ENCODE results near the gene ADAMTS15. TPM values are rescaled to one million over a fixed set of nuclear protein-coding genes. Genes with fewer than 3 reads are reported as not detected.
A peak's percentile ranks its signal among the peaks of the same experiment; 100 is the strongest.

The ADAMTS15 gene
- total RNA-seq, 1 donor, result 4.3 TPM

DNA sequence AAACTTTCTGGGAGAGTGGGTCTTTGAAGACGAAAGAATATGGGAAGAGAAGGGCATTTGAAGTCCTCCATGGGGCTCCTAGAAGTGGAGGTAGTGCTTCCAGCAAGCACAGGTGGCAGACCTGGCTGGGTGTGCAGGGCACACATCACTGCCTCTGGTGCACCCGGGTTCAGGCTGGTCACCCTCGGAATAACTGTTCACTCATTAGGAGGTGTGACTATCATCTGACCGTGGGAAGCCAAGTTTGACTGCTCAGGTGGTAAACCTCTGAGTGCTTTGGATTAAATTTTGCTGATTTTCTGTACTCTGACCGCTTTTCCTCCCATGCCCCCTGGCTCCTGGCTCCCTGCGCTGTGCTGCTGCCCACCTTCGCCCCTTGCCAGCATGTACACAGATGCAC, 11.1 kb downstream of the ADAMTS15 start:
- Histone ChIP-seq H3K27ac (ENCODE audit: low read depth, low read length) (no peak overlapping the region), H3K36me3 (ENCODE audit: insufficient read depth, low read length) (no peaks in the 10 kb centered on the region)

DNA sequence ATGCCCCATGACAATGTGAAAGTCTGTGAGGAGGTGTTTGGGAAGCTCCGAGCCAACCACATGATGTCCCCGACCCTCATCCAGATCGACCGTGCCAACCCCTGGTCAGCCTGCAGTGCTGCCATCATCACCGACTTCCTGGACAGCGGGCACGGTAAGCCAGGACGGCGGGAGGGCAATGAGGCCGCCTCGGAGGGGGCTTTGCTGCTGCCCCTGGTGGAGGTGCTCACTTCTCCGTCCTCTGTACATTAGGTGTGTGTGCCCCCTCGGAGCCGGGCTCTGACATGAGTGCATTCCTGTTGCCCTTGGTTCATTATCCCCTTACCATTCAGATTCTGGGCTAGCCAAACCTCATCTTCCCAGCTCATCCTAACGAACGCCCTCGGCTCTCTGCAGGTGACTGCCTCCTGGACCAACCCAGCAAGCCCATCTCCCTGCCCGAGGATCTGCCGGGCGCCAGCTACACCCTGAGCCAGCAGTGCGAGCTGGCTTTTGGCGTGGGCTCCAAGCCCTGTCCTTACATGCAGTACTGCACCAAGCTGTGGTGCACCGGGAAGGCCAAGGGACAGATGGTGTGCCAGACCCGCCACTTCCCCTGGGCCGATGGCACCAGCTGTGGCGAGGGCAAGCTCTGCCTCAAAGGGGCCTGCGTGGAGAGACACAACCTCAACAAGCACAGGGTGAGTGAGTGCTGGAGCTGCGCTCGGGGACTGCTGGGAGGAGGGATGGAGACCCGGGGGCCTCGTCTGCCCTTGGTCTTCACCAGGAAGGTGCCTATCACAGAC, 13.8 kb downstream of the ADAMTS15 start:
- Histone ChIP-seq H3K27me3 (ENCODE audit: insufficient read depth, low read length) (peaks cover 8% of the 10 kb centered on the region), H2AFZ (ENCODE audit: low read length) (no peak overlapping the region), H3K4me3 (ENCODE audit: insufficient read depth, low read length) (no peak overlapping the region), H3K36me3 (ENCODE audit: insufficient read depth, low read length) (no peaks in the 10 kb centered on the region), H3K4me1 (ENCODE audit: insufficient read depth, low read length) (no peaks in the 10 kb centered on the region), H3K27ac (ENCODE audit: low read depth, low read length) (no peak overlapping the region), H4K20me1 (ENCODE audit: insufficient read depth, low read length) (no peaks in the 10 kb centered on the region), H3K4me2 (ENCODE audit: insufficient read depth, low read length) (no peak overlapping the region), H3K79me2 (ENCODE audit: insufficient read depth, low read length) (no peaks in the 10 kb centered on the region), H3K9me3 (ENCODE audit: low read depth, low read length) (no peaks in the 10 kb centered on the region)
- peak; percentile 45 for DNase-seq (ENCODE audit: insufficient read length, low spot score, missing footprints)
- TF ChIP-seq, protein P1, sequence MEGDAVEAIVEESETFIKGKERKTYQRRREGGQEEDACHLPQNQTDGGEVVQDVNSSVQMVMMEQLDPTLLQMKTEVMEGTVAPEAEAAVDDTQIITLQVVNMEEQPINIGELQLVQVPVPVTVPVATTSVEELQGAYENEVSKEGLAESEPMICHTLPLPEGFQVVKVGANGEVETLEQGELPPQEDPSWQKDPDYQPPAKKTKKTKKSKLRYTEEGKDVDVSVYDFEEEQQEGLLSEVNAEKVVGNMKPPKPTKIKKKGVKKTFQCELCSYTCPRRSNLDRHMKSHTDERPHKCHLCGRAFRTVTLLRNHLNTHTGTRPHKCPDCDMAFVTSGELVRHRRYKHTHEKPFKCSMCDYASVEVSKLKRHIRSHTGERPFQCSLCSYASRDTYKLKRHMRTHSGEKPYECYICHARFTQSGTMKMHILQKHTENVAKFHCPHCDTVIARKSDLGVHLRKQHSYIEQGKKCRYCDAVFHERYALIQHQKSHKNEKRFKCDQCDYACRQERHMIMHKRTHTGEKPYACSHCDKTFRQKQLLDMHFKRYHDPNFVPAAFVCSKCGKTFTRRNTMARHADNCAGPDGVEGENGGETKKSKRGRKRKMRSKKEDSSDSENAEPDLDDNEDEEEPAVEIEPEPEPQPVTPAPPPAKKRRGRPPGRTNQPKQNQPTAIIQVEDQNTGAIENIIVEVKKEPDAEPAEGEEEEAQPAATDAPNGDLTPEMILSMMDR (IDR thresholded peaks at IDR 0.05; ENCODE audit: extremely low read depth, low read depth, low read length), result no peak

More for the DNA sequence above, 11.1 kb downstream of the ADAMTS15 start:
- Histone ChIP-seq H3K9me3 (ENCODE audit: low read depth, low read length) (no peaks in the 10 kb centered on the region), H4K20me1 (ENCODE audit: insufficient read depth, low read length) (no peaks in the 10 kb centered on the region), H3K4me3 (ENCODE audit: insufficient read depth, low read length) (no peak overlapping the region), H3K4me2 (ENCODE audit: insufficient read depth, low read length) (no peak overlapping the region), H3K79me2 (ENCODE audit: insufficient read depth, low read length) (no peaks in the 10 kb centered on the region), H3K27me3 (ENCODE audit: insufficient read depth, low read length) (peaks cover 8% of the 10 kb centered on the region), H2AFZ (ENCODE audit: low read length) (no peak overlapping the region), H3K4me1 (ENCODE audit: insufficient read depth, low read length) (no peaks in the 10 kb centered on the region)
- TF ChIP-seq, protein P1 (IDR thresholded peaks at IDR 0.05; ENCODE audit: extremely low read depth, low read depth, low read length), result no peak
- DNase-seq (ENCODE audit: insufficient read length, low spot score, missing footprints), result no peak

DNA sequence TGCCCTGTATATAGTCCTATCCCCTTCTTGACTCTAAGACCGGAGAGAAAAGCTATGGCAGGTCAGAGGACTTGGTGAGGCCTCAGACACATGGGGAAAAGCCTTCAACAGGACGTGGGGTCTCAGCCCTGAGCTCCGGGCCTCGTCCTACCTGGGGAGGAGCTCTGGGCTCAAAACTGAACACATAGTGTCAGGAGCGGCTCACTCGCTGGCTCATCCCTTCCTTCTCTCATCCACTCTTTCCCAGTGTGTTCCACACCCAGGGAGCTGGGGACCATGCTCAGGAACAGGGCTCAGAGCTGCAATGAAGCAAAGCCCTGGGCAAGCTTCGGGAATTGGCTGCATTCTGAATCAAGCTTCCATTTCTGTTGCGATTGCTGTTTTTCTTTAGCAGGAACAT, 14.5 kb downstream of the ADAMTS15 start:
- H3K9me3 ChIP-seq (ENCODE audit: low read depth, low read length), result no peaks in the 10 kb centered on the region
- no peak overlapping the region for H2AFZ ChIP-seq (ENCODE audit: low read length)
- H3K36me3 ChIP-seq (ENCODE audit: insufficient read depth, low read length), result no peaks in the 10 kb centered on the region
- H3K4me2 ChIP-seq (ENCODE audit: insufficient read depth, low read length), result no peak overlapping the region
- H3K79me2 ChIP-seq (ENCODE audit: insufficient read depth, low read length), result no peaks in the 10 kb centered on the region
- H3K27ac ChIP-seq (ENCODE audit: low read depth, low read length), result no peak overlapping the region
- TF ChIP-seq, protein P1 (IDR thresholded peaks at IDR 0.05; ENCODE audit: extremely low read depth, low read depth, low read length), result no peak
- peaks cover 8% of the 10 kb centered on the region for H3K27me3 ChIP-seq (ENCODE audit: insufficient read depth, low read length)
- H3K4me1 ChIP-seq (ENCODE audit: insufficient read depth, low read length), result no peaks in the 10 kb centered on the region
- no peaks in the 10 kb centered on the region for H4K20me1 ChIP-seq (ENCODE audit: insufficient read depth, low read length)
- DNase-seq (ENCODE audit: insufficient read length, low spot score, missing footprints), result peak; percentile 53
- H3K4me3 ChIP-seq (ENCODE audit: insufficient read depth, low read length), result no peak overlapping the region

DNA sequence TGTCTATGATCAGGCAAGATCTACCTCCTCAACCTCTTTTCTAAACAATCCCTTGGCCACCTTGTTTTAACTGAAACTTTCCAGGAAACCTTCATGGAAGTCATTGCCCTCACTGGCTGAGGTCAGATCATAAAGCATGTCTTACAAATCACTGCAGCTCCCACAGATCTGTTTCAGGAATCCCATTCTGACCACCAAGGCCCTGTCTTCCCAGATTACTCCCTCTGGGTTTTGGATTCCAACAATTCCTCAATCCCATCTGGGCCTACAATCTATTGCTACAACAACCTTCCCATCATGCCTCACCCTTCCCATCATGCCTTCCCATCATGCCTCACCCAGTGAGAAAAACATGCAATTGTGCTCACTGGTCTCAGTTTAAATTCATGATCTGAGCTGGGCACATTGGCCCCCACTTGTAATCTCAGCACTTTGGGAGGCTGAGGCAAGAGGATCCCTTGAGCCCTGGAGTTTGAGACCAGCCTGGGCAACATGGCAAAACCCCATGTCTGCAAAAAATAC, 15.9 kb downstream of the ADAMTS15 start:
- peak; percentile 74 for DNase-seq (ENCODE audit: insufficient read length, low spot score, missing footprints)

More for the DNA sequence above, 15.9 kb downstream of the ADAMTS15 start:
- no peaks in the 10 kb centered on the region for H3K9me3 ChIP-seq (ENCODE audit: low read depth, low read length)
- H3K4me1 ChIP-seq (ENCODE audit: insufficient read depth, low read length), result no peaks in the 10 kb centered on the region
- no peak overlapping the region for H3K4me3 ChIP-seq (ENCODE audit: insufficient read depth, low read length)
- TF ChIP-seq, protein P1 (IDR thresholded peaks at IDR 0.05; ENCODE audit: extremely low read depth, low read depth, low read length), result no peak
- H4K20me1 ChIP-seq (ENCODE audit: insufficient read depth, low read length), result no peaks in the 10 kb centered on the region
- H3K79me2 ChIP-seq (ENCODE audit: insufficient read depth, low read length), result no peaks in the 10 kb centered on the region
- no peak overlapping the region for H2AFZ ChIP-seq (ENCODE audit: low read length)
- H3K27me3 ChIP-seq (ENCODE audit: insufficient read depth, low read length), result peaks cover 8% of the 10 kb centered on the region
- no peak overlapping the region for H3K4me2 ChIP-seq (ENCODE audit: insufficient read depth, low read length)
- no peak overlapping the region for H3K27ac ChIP-seq (ENCODE audit: low read depth, low read length)
- H3K36me3 ChIP-seq (ENCODE audit: insufficient read depth, low read length), result no peaks in the 10 kb centered on the region

Data from osteoblast (primary cell).